H9 (cell line): ENCODE measurements around the gene CKAP2. TPM values are rescaled to one million over a fixed set of nuclear protein-coding genes. Genes with fewer than 3 reads are reported as not detected.

ENCODE experiments used
- DNase-seq: peaks from one replicate; pipeline ENCODE4 v3.0.0-alpha.2; 2017
- H2AFZ ChIP-seq: one replicate; pipeline ENCODE4 v1.6.1; 2013; ENCODE audit warnings: mild to moderate bottlenecking, low read length, control low read depth, moderate library complexity
- H2AK5ac ChIP-seq: 2 replicates; pipeline ENCODE4 v1.6.1; 2013; ENCODE audit warnings: low read length, control low read depth, mixed read lengths; ENCODE audit not compliant: insufficient read length
- H2BK120ac ChIP-seq: one replicate; pipeline ENCODE4 v1.6.1; 2013; ENCODE audit warnings: low read depth, mild to moderate bottlenecking, low read length, control low read depth, inconsistent platforms; ENCODE audit not compliant: poor library complexity, severe bottlenecking
- H2BK12ac ChIP-seq: 2 replicates; pipeline ENCODE4 v1.6.1; 2013; ENCODE audit warnings: low read length, control low read depth, mixed read lengths, low read depth; ENCODE audit not compliant: insufficient read length
- H2BK15ac ChIP-seq: 2 replicates; pipeline ENCODE4 v1.6.1; 2013; ENCODE audit warnings: low read depth, low read length, control low read depth
- H2BK20ac ChIP-seq: one replicate; pipeline ENCODE4 v1.6.1; 2013; ENCODE audit warnings: low read depth, mild to moderate bottlenecking, low read length, control low read depth, inconsistent platforms; ENCODE audit not compliant: poor library complexity, severe bottlenecking
- H2BK5ac ChIP-seq: 2 replicates; pipeline ENCODE4 v1.6.1; 2013; ENCODE audit warnings: low read length, control low read depth, mixed read lengths; ENCODE audit not compliant: insufficient read length
- H3K14ac ChIP-seq: 2 replicates; pipeline ENCODE4 v1.6.1; 2013; ENCODE audit warnings: low read length, control low read depth; ENCODE audit not compliant: insufficient read depth
- H3K18ac ChIP-seq: 2 replicates; pipeline ENCODE4 v1.6.1; 2013; ENCODE audit warnings: low read depth, mild to moderate bottlenecking, mixed read lengths, low read length, control low read depth; ENCODE audit not compliant: insufficient read length
- H3K23ac ChIP-seq: 2 replicates; pipeline ENCODE4 v1.6.1; 2013; ENCODE audit warnings: low read length, control low read depth, mixed read lengths, low read depth; ENCODE audit not compliant: insufficient read length
- H3K23me2 ChIP-seq: 2 replicates; pipeline ENCODE4 v1.6.1; 2013; ENCODE audit warnings: low read depth, mild to moderate bottlenecking, mixed read lengths, low read length, control low read depth; ENCODE audit not compliant: insufficient read length, poor library complexity, severe bottlenecking
- H3K27ac ChIP-seq: 2 replicates; pipeline ENCODE4 v1.5.1; 2013; ENCODE audit warnings: low read length, control low read depth, mixed read lengths, low read depth; ENCODE audit not compliant: insufficient read length
- H3K27me3 ChIP-seq: 2 replicates; pipeline ENCODE4 v1.6.1; 2013; ENCODE audit warnings: low read length, control low read depth, inconsistent platforms; ENCODE audit not compliant: insufficient read depth
- H3K4ac ChIP-seq: 2 replicates; pipeline ENCODE4 v1.6.1; 2013; ENCODE audit warnings: low read depth, mild to moderate bottlenecking, control low read depth, inconsistent platforms, low read length, moderate library complexity
- H3K4me1 ChIP-seq: 2 replicates; pipeline ENCODE4 v1.6.1; 2013; ENCODE audit warnings: low read length, control low read depth, inconsistent platforms; ENCODE audit not compliant: insufficient read depth
- H3K4me2 ChIP-seq: 2 replicates; pipeline ENCODE4 v1.6.1; 2013; ENCODE audit warnings: low read length, control low read depth, mixed read lengths; ENCODE audit not compliant: insufficient read length, insufficient read depth
- H3K56ac ChIP-seq: 2 replicates; pipeline ENCODE4 v1.6.1; 2013; ENCODE audit warnings: low read depth, mild to moderate bottlenecking, mixed read lengths, low read length, control low read depth; ENCODE audit not compliant: insufficient read length
- H3K79me1 ChIP-seq: 2 replicates; pipeline ENCODE4 v1.6.1; 2013; ENCODE audit warnings: low read depth, mild to moderate bottlenecking, moderate library complexity, low read length, control low read depth, inconsistent platforms; ENCODE audit not compliant: insufficient read depth, poor library complexity, severe bottlenecking
- H3K79me2 ChIP-seq: 2 replicates; pipeline ENCODE4 v1.6.1; 2013; ENCODE audit warnings: low read length, control low read depth, inconsistent platforms; ENCODE audit not compliant: insufficient read depth
- H3K9ac ChIP-seq: 2 replicates; pipeline ENCODE4 v1.6.1; 2013; ENCODE audit warnings: low read length, control low read depth, mixed read lengths; ENCODE audit not compliant: insufficient read length; ENCODE audit errors: extremely low read depth
- H3K9me3 ChIP-seq: one replicate; pipeline ENCODE4 v1.6.1; 2013; ENCODE audit warnings: low read depth, low read length, inconsistent platforms; ENCODE audit not compliant: control insufficient read depth
- H3T11ph ChIP-seq: one replicate; pipeline ENCODE4 v1.6.1; 2013; ENCODE audit warnings: mild to moderate bottlenecking, low read length, control low read depth, inconsistent platforms
- H4K20me1 ChIP-seq: one replicate; pipeline ENCODE4 v1.6.1; 2013; ENCODE audit not compliant: control insufficient read depth, insufficient read length, insufficient read depth
- H4K5ac ChIP-seq: 2 replicates; pipeline ENCODE4 v1.6.1; 2013; ENCODE audit warnings: low read depth, mild to moderate bottlenecking, mixed read lengths, low read length, control low read depth; ENCODE audit not compliant: insufficient read length
- H4K8ac ChIP-seq: replicated peaks from 2 replicates; pipeline ENCODE4 v1.6.1; 2013; ENCODE audit warnings: low read length, control low read depth, mixed read lengths, low read depth; ENCODE audit not compliant: insufficient read length
- H4K91ac ChIP-seq: 2 replicates; pipeline ENCODE4 v1.6.1; 2013; ENCODE audit warnings: low read depth, mild to moderate bottlenecking, moderate library complexity, mixed read lengths, low read length, control low read depth; ENCODE audit not compliant: insufficient read length
- H3K27ac Mint-ChIP-seq, 3 experiments: 2 replicates in 2 of 3; 3 replicates in 1 of 3; pipeline ENCODE4 v1.8.0; 2020 to 2021; ENCODE audit warnings: mixed read lengths in 3 of 3, mild to moderate bottlenecking in 1 of 3, moderate library complexity in 1 of 3
- H3K27me3 Mint-ChIP-seq: 2 replicates; pipeline ENCODE4 v1.8.0; 2021; ENCODE audit warnings: low read depth, mild to moderate bottlenecking, moderate library complexity, mixed read lengths
- H3K36me3 Mint-ChIP-seq, 3 experiments: 2 replicates in 2 of 3; 3 replicates in 1 of 3; pipeline ENCODE4 v1.8.0; 2020 to 2021; ENCODE audit warnings: low read depth in 3 of 3, mixed read lengths in 3 of 3; ENCODE audit not compliant: insufficient read depth in 1 of 3
- H3K4me1 Mint-ChIP-seq, 2 experiments: 2 replicates each; pipeline ENCODE4 v1.8.0; 2020; ENCODE audit warnings: mixed read lengths in 2 of 2
- H3K4me3 Mint-ChIP-seq, 2 experiments: 2 replicates in 1 of 2; 3 replicates in 1 of 2; pipeline ENCODE4 v1.8.0; 2020 to 2021; ENCODE audit warnings: mild to moderate bottlenecking in 2 of 2, mixed read lengths in 2 of 2, moderate library complexity in 1 of 2
- H3K9me3 Mint-ChIP-seq, 2 experiments: 2 replicates in 1 of 2; 3 replicates in 1 of 2; pipeline ENCODE4 v1.8.0; 2020; ENCODE audit warnings: mild to moderate bottlenecking in 2 of 2, mixed read lengths in 2 of 2, moderate library complexity in 1 of 2
- WGBS: extraction: QIAGEN DNeasy Blood & Tissue Kit; methylation state at CpG from one replicate; pipeline ENCODE4 v1.1.7; 2013; ENCODE audit warnings: missing lambda C conversion rate, low lambda C conversion rate, mixed read lengths; ENCODE audit not compliant: insufficient read length; ENCODE audit errors: extremely low coverage; 5-methylcytosine and 5-hydroxymethylcytosine counted together
- total RNA-seq: library from RNA; stranded (reverse); gene quantifications from 2 replicates; pipeline ENCODE4 v1.2.1, GENCODE V29; 2021
- TF ChIP-seq, protein P1 (sequence below): fragments of 200-600 bp; sonication (generic); conservative IDR thresholded peaks from 3 replicates; pipeline ENCODE4 v1.8.0; 2021; ENCODE audit warnings: antibody characterized with exemption, mild to moderate bottlenecking

CKAP2 gene
- total RNA-seq, 1 experiment from 2014 or later, result 72.4 TPM

DNA sequence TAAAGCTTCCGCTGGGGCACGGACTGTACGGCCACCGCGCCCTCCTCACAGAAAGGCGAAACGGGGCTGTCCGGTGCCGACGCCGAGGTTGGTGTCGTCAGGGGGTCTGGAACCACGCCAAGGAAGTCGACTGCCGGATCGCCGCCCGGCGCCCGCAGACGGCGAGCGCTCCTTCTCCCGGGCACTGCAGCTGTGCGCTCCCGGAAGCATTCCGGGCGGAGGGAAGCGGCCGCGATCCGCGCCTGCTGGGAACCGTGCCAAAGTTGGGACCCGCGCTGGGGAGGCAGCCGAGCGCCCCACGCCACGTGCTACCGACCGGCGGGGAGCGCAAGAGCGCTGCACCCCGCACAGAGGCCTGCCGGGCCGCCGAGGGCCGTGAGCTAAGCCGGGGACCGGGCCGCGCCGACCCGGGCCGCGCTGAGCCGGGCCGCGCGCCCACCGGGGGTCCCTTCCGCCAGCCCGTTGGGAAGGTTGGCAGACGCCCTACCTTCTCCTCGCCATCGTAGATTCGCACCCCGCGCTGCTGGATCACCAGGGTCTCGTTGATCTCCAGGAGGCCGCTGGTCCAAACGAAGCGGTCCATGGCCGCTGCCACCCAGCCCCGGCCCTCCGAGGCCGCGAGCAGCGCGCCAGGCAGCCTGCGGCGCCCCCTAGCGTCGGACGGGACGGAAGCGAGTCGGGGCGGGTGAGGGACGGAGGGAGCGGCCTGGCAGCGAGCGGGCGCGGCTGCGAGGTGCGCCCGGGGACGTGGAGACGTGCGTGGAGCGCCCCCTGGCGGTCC, 5.1 kb upstream of the CKAP2 start, which contains the start of gene VPS36:
VPS36 (minus strand) TSS at position 623 of the 781 bp plus-strand sequence; CDS start at position 583, 40 bp downstream.
- Histone ChIP-seq H3K23ac (no peak within 1 kb of the TSS), H3K27me3 (no peaks in the 10 kb centered on the region), H2BK15ac (no peak within 1 kb of the TSS), H3K9ac (peak within 1 kb of the TSS; percentile 80), H3K14ac (peak within 1 kb of the TSS; percentile 92), H3K56ac (no peak within 1 kb of the TSS), H2BK5ac (no peak within 1 kb of the TSS), H4K8ac (no peak within 1 kb of the TSS), H2BK120ac (no peak within 1 kb of the TSS), H3K27ac (no peak within 1 kb of the TSS), H2AK5ac (no peak within 1 kb of the TSS), H3K4me1 (no peaks in the 10 kb centered on the region; the same call in 1 of the 2 replicates), H4K91ac (no peak within 1 kb of the TSS), H3K23me2 (peaks cover 10% of the 10 kb centered on the region), H3K18ac (peak within 1 kb of the TSS; percentile 49), H3K4me2 (peak within 1 kb of the TSS; percentile 67), H2BK12ac (no peak within 1 kb of the TSS), H2BK20ac (no peak within 1 kb of the TSS), H3K4ac (no peak within 1 kb of the TSS), H3T11ph (no peak within 1 kb of the TSS), H3K79me1 (no peaks in the 10 kb centered on the region), H3K9me3 (no peaks in the 10 kb centered on the region), H3K79me2 (peaks cover 12% of the 10 kb centered on the region; the same call in 1 of the 2 replicates), H2AFZ (no peak within 1 kb of the TSS), H4K20me1 (no peaks in the 10 kb centered on the region), H4K5ac (no peak within 1 kb of the TSS)
- peak; percentile 94 for DNase-seq
- no peaks in the 10 kb centered on the region; the same call in 1 of the 2 replicates for H3K27me3 Mint-ChIP-seq
- H3K27ac Mint-ChIP-seq, result peak within 1 kb of the TSS in 2 of 3 experiments; percentile 93 to 97; a peak in 3 of 7 replicates
- peaks cover 23 to 28% of the 10 kb centered on the region in 2 experiments for H3K4me1 Mint-ChIP-seq
- no peaks in the 10 kb centered on the region; a peak in 2 of 5 replicates for H3K9me3 Mint-ChIP-seq
- H3K4me3 Mint-ChIP-seq, result peak within 1 kb of the TSS; percentile 92 to 97
- H3K36me3 Mint-ChIP-seq, result peaks cover 0 to 8% (median 0%) of the 10 kb centered on the region in 3 experiments; a peak in 3 of 7 replicates
- WGBS, result no CpG with 5 or more reads among the region's 105 CpGs
- TF ChIP-seq, protein P1, sequence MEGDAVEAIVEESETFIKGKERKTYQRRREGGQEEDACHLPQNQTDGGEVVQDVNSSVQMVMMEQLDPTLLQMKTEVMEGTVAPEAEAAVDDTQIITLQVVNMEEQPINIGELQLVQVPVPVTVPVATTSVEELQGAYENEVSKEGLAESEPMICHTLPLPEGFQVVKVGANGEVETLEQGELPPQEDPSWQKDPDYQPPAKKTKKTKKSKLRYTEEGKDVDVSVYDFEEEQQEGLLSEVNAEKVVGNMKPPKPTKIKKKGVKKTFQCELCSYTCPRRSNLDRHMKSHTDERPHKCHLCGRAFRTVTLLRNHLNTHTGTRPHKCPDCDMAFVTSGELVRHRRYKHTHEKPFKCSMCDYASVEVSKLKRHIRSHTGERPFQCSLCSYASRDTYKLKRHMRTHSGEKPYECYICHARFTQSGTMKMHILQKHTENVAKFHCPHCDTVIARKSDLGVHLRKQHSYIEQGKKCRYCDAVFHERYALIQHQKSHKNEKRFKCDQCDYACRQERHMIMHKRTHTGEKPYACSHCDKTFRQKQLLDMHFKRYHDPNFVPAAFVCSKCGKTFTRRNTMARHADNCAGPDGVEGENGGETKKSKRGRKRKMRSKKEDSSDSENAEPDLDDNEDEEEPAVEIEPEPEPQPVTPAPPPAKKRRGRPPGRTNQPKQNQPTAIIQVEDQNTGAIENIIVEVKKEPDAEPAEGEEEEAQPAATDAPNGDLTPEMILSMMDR, result peak; percentile 100
